PC-9 (cell line): ENCODE results near the gene NPTXR. TPM values are rescaled to one million over a fixed set of nuclear protein-coding genes. Genes with fewer than 3 reads are reported as not detected.
A peak's percentile ranks its signal among the peaks of the same experiment; 100 is the strongest.

Experiments
- BruUV-seq: library from RNA; stranded (reverse); fragments of 400-500 nt; replicated peaks from 2 replicates; lab custom pipeline; 2021; lab: Mats Ljungman, UMichigan
- CTCF ChIA-PET: fragments of 300-600 bp; sonication (Branson Sonifier 250); formaldehyde crosslinking; loops from one replicate; lab custom pipeline; 2022; ENCODE audit warnings: antibody characterized with exemption; lab: Charles Lee
- POLR2A ChIA-PET: fragments of 300-600 bp; sonication (Branson Sonifier 250); formaldehyde crosslinking; loops from one replicate; lab custom pipeline; 2022; ENCODE audit warnings: antibody characterized with exemption; ENCODE audit not compliant: unreplicated experiment; lab: Charles Lee
- DNase-seq, 2 experiments: peaks; one replicate each; pipeline versions ENCODE4 v3.0.0 to v3.0.0-alpha.2; 2015 to 2022; ENCODE audit warnings: mixed read lengths in 1 of 2
- H2AFZ ChIP-seq: fragments of 200-600 bp; sonication (generic); 2 replicates; pipeline ENCODE4 v1.8.1; 2017; ENCODE audit warnings: antibody characterized with exemption
- H3F3A ChIP-seq: fragments of 200-600 bp; sonication (generic); 2 replicates; pipeline ENCODE4 v1.8.1; 2017; ENCODE audit warnings: antibody characterized with exemption, mild to moderate bottlenecking, low read depth; ENCODE audit not compliant: insufficient read depth
- H3K27ac ChIP-seq: fragments of 200-600 bp; sonication (generic); 2 replicates; pipeline ENCODE4 v1.6.1; 2016; ENCODE audit warnings: mixed run types
- H3K27me3 ChIP-seq: fragments of 200-600 bp; sonication (generic); 2 replicates; pipeline ENCODE4 v1.6.1; 2016; ENCODE audit warnings: low read depth, mixed run types; ENCODE audit not compliant: insufficient read depth
- H3K36me3 ChIP-seq: fragments of 200-600 bp; sonication (generic); 2 replicates; pipeline ENCODE4 v1.6.1; 2016; ENCODE audit warnings: low read depth, mixed run types
- H3K4me1 ChIP-seq: fragments of 200-600 bp; sonication (generic); replicated peaks from 2 replicates; pipeline ENCODE4 v1.6.1; 2016; ENCODE audit warnings: mixed run types; ENCODE audit not compliant: insufficient read depth
- H3K4me2 ChIP-seq: fragments of 200-600 bp; sonication (generic); 2 replicates; pipeline ENCODE4 v1.6.1; 2017; ENCODE audit warnings: mixed run types
- H3K4me3 ChIP-seq: fragments of 200-600 bp; sonication (generic); 2 replicates; pipeline ENCODE4 v1.6.1; 2016; ENCODE audit warnings: mixed run types
- H3K79me2 ChIP-seq: fragments of 200-600 bp; sonication (generic); 2 replicates; pipeline ENCODE4 v1.6.1; 2017; ENCODE audit warnings: low read depth, mixed run types
- H3K9me2 ChIP-seq: fragments of 200-600 bp; sonication (generic); 2 replicates; pipeline ENCODE4 v1.8.1; 2017; ENCODE audit warnings: mild to moderate bottlenecking; ENCODE audit not compliant: insufficient read depth
- H3K9me3 ChIP-seq: fragments of 200-600 bp; sonication (generic); 2 replicates; pipeline ENCODE4 v1.8.1; 2016; ENCODE audit warnings: low read depth; ENCODE audit not compliant: insufficient read depth
- H4K20me1 ChIP-seq: fragments of 200-600 bp; sonication (generic); 2 replicates; pipeline ENCODE4 v1.8.1; 2017; ENCODE audit not compliant: insufficient read depth
- EZH2 ChIP-seq: fragments of 200-600 bp; sonication (generic); IDR thresholded peaks from 2 replicates; pipeline ENCODE4 v1.8.0; 2017; ENCODE audit warnings: antibody characterized with exemption, low read depth
- intact Hi-C: fragments of 100-400 bp; cut with micrococcal nuclease; formaldehyde crosslinking; loops from one replicate; pipeline ENCODE4 v1.10.0; 2022; ENCODE audit not compliant: unreplicated experiment
- total RNA-seq: library from RNA; stranded (reverse); gene quantifications from 2 replicates; pipeline ENCODE4 v1.2.3, GENCODE V29; 2021
- TF ChIP-seq, protein P1 (sequence below): fragments of 200-600 bp; sonication (generic); conservative IDR thresholded peaks from 2 replicates; pipeline ENCODE4 v1.6.1; 2017; ENCODE audit warnings: mixed run types, antibody characterized with exemption, mild to moderate bottlenecking, moderate library complexity

NPTXR gene
- total RNA-seq, 1 experiment from 2014 or later, result 14.7 TPM

DNA sequence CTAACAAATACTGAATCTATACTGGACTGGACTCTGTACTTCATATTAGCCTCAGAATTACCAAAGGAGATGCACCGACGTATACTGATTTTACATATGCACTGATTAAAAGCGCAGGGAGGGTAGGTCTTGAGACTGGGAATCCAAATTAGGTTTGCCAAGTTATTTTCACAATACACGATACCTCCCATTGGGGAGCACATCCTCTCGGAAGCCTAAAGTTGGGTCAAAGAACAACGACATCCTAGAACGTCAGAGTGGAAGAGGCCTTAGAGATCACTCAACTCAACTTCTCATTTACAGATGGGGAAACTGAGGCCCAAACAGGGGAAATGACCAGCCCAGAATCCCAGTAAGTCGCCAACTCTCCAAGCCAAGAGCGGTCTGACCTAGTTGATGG, 50.5 kb downstream of the NPTXR start:
- Histone ChIP-seq H3F3A (peaks cover 20% of the 10 kb centered on the region; the same call in 1 of the 2 replicates), H3K27me3 (no peaks in the 10 kb centered on the region), H3K36me3 (0 out of 2 replicates have a peak, but pooled peaks cover 5% of the 10 kb centered on the region), H3K27ac (0 out of 2 replicates have a peak overlapping the region, but pooled peaks have one; percentile 1), H3K4me1 (peaks cover 24% of the 10 kb centered on the region), H2AFZ (peak overlapping the region; percentile 82), H3K4me2 (peak overlapping the region; percentile 88), H3K9me2 (no peaks in the 10 kb centered on the region), H3K9me3 (no peaks in the 10 kb centered on the region), H3K79me2 (peaks cover 14% of the 10 kb centered on the region), H3K4me3 (peak overlapping the region; percentile 85), H4K20me1 (no peaks in the 10 kb centered on the region)
- CTCF ChIA-PET, result no interaction called here
- DNase-seq, result no peak
- POLR2A ChIA-PET, result no interaction called here
- TF ChIP-seq, protein P1, sequence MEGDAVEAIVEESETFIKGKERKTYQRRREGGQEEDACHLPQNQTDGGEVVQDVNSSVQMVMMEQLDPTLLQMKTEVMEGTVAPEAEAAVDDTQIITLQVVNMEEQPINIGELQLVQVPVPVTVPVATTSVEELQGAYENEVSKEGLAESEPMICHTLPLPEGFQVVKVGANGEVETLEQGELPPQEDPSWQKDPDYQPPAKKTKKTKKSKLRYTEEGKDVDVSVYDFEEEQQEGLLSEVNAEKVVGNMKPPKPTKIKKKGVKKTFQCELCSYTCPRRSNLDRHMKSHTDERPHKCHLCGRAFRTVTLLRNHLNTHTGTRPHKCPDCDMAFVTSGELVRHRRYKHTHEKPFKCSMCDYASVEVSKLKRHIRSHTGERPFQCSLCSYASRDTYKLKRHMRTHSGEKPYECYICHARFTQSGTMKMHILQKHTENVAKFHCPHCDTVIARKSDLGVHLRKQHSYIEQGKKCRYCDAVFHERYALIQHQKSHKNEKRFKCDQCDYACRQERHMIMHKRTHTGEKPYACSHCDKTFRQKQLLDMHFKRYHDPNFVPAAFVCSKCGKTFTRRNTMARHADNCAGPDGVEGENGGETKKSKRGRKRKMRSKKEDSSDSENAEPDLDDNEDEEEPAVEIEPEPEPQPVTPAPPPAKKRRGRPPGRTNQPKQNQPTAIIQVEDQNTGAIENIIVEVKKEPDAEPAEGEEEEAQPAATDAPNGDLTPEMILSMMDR, result no peak
- no peak for TF ChIP-seq EZH2
- BruUV-seq, result TSS peak; percentile 70
- intact Hi-C loops, result no loop called here

DNA sequence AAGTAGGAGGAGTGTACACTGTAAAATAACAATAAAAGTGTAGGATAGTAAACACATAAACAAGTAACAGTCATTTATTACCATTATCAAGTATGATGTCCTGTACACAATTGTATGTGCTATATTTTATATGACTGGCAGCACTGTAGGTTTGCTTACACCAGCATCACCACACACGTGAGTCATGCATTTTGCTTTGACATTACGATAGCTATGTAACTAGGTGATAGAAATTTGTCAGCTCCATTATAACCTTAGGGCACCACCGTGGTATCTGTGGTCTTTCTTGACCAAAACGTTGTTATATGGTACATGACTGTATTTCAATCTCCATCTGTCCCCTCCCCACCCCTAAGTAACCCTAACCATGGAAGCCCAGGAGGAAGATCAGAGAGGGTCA, 51.0 kb downstream of the NPTXR start:
- BruUV-seq, result no TSS peak
- ChIA-PET POLR2A (no interaction called here), CTCF (no interaction called here)
- H3K4me1 ChIP-seq, result peaks cover 28% of the 10 kb centered on the region
- no peaks in the 10 kb centered on the region for H4K20me1 ChIP-seq
- H3F3A ChIP-seq, result peaks cover 20% of the 10 kb centered on the region; the same call in 1 of the 2 replicates
- 0 out of 2 replicates have a peak, but pooled peaks cover 5% of the 10 kb centered on the region for H3K36me3 ChIP-seq
- H3K27ac ChIP-seq, result no peak overlapping the region
- TF ChIP-seq, protein P1, result no peak
- TF ChIP-seq EZH2, result no peak
- H3K79me2 ChIP-seq, result peaks cover 14% of the 10 kb centered on the region
- peak overlapping the region; percentile 82; the same call in 1 of the 2 replicates for H2AFZ ChIP-seq
- H3K27me3 ChIP-seq, result no peaks in the 10 kb centered on the region
- H3K9me2 ChIP-seq, result no peaks in the 10 kb centered on the region
- intact Hi-C loops, result no loop called here
- H3K9me3 ChIP-seq, result no peaks in the 10 kb centered on the region
- peak overlapping the region; percentile 88 for H3K4me2 ChIP-seq
- peak overlapping the region; percentile 85 for H3K4me3 ChIP-seq
- peak in 1 of 2 experiments; percentile 58 for DNase-seq

DNA sequence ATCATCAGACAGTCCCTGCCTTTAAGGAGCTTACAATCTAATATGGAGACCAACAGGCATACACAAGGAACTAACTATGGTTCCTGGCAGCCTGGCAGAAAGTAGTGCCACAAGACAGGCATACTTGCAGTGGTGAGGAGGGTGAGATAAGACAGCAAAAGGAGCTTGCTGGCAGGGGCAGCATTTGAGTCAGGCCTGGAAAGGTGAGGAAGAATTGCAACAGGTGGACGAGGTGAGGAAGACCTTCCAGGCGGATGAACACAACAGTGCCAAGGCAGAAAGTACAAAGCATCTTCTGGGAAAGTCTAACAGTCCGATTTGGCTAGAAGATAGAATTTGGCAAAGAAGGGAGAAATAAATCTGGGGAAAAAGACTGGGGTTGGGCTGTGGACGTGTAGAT, 54.2 kb downstream of the NPTXR start:
- peaks cover 14% of the 10 kb centered on the region for H3K79me2 ChIP-seq
- ChIA-PET CTCF (no interaction called here), POLR2A (interaction anchor here (0.5 kb wide), 1 partner anchor 1263 kb away, joined by 5 read pairs; no protein-coding TSS in a partner anchor)
- H3K4me3 ChIP-seq, result no peak overlapping the region
- H3K9me2 ChIP-seq, result no peaks in the 10 kb centered on the region
- H3K9me3 ChIP-seq, result no peaks in the 10 kb centered on the region
- H3K4me1 ChIP-seq, result peaks cover 25% of the 10 kb centered on the region
- H3K36me3 ChIP-seq, result 0 out of 2 replicates have a peak, but pooled peaks cover 5% of the 10 kb centered on the region
- DNase-seq, result no peak
- no peaks in the 10 kb centered on the region for H4K20me1 ChIP-seq
- BruUV-seq, result no TSS peak
- H3F3A ChIP-seq, result peaks cover 19% of the 10 kb centered on the region; the same call in 1 of the 2 replicates
- TF ChIP-seq, protein P1, result no peak
- TF ChIP-seq EZH2, result no peak
- no peak overlapping the region for H3K27ac ChIP-seq
- no peak overlapping the region for H3K4me2 ChIP-seq
- H2AFZ ChIP-seq, result no peak overlapping the region
- H3K27me3 ChIP-seq, result no peaks in the 10 kb centered on the region
- intact Hi-C loops, result no loop called here
